HG03460 (cell line): ENCODE results near the gene SREK1IP1.

Experiments
- ATAC-seq: cut with Tn5 transposase; IDR thresholded peaks from one replicate; pipeline ENCODE4 v1.9.1; 2021; ENCODE audit not compliant: unreplicated experiment

The SREK1IP1 gene

DNA sequence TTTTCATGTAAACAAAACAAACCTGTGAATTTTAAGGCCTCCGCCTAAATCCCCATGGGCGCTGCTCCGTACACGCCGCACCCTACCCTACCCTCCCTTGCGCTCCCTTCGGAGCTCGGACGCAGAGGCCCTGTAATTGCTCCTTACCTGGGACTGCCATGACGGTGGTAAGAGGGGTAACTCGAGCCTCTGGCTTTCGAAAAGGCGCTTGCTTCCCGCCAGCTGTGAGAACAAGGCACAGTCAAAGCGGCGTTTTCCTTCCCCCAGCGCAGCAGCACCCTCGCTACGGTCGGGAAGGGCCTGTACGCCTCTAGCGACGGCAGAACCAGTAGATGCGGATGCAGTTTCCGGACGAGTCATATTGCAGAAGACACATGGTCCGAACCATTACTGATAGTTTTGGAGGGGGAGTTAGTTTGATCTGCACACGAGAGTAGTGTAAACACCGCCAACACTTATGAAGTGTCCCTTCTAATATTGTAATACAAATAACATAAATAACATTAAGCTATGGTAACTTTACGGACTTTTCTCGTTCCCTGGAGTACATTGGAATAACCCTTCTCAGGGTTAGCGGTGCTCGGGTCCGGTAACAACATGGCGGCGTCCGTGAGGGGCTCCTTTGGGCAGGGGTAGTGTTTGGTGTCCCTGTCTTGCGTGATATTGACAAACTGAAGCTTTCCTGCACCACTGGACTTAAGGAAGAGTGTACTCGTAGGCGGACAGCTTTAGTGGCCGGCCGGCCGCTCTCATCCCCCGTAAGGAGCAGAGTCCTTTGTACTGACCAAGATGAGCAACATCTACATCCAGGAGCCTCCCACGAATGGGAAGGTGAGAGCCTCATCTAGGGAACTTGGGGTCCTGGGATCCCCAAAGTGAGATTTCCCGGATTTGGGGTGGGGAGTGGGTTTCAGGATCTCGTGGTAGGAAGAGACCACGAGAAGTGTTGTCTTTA, at the start of gene SREK1IP1, which contains the start of gene CWC27:
TSS of gene SREK1IP1 (minus strand) at position 334 of the 955 bp plus-strand sequence. CDS start at position 160, 174 bp downstream.
TSS of gene CWC27 (plus strand) at position 573 of the 955 bp plus-strand sequence. CDS start at position 790, 217 bp downstream.
- ATAC-seq: peak; percentile 96

DNA sequence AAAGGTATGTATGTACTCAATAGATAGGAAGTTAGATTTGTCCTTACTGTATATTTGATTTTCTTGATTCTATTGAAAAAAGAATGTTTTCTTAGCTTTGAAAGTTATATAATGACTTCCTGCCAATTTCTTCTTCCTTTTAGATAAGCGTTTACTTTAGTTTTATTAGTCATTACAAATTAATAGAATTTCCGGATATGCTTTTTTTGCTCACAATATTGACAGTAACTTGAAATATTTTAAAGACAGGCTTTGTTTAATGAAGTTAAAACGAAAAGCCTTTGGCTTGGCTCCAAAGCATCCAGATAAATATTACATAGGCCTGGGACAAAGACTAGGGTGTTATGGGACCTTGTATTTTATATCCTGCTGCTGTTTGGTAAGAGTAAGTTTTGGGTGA, 49.8 kb upstream of the SREK1IP1 start:
- ATAC-seq: no peak

DNA sequence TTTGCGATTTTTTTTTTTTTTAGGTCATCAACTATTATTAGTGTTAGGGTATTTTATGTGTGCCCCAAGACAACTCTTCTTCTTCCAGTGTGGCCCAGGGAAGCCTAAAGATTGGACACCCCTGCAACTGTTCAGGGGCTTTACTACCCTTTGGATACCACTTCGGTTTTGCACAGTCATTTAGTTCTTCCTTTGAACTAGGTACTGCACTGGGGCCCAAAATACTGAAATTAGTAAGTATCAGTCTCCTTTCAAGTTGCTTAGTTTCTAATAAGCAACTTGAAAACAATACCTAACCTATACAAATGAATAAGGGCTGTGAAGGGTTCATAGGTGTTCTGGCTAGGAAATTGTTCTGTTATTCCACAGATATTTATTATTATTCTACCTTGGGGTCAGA, 45.6 kb upstream of the SREK1IP1 start:
- peak; percentile 94 for ATAC-seq

GRCh38 chr5:64811050-64811640, 42.7 kb upstream of the SREK1IP1 start:
- ATAC-seq: peak; percentile 40

DNA sequence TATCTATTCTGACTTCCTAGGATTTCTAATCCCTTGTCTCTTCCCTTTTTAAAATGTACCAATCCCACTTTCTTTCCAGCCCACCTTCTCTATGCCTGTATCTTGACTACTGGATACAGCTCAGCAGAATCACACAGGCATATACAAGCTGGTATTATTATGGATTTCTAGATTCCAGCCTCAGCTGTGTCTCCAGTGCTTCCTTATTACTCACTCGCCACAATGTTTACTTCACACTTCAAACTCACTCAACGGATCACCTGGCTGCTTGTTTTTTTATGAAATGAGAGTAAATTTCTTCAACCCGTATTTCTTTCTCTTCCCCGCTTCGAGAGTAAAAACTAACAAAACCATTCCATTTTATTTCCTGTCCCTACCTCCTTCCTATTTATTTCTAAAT, 39.0 kb upstream of the SREK1IP1 start:
- no peak for ATAC-seq

GRCh38 chr5:64806537-64806936, 38.0 kb upstream of the SREK1IP1 start:
- no peak for ATAC-seq

DNA sequence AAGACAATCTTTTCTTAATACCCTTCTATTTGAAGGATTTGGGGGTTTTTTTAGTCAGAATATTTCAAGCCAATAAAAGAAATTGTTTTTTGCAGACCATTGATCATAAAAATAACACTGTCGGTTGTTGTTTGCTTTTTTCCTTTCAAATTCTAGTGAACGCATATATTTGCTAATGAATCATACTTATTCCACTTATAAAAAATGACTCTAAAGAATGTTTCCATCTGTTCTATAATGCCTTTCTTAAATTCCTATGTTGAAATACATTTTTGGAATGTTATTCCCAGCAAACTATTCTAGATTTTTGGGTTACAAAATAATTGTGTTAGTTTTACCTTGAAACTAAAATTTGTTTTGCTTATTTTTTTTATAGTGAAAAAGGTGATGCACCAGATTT, 32.4 kb upstream of the SREK1IP1 start:
- no peak for ATAC-seq

DNA sequence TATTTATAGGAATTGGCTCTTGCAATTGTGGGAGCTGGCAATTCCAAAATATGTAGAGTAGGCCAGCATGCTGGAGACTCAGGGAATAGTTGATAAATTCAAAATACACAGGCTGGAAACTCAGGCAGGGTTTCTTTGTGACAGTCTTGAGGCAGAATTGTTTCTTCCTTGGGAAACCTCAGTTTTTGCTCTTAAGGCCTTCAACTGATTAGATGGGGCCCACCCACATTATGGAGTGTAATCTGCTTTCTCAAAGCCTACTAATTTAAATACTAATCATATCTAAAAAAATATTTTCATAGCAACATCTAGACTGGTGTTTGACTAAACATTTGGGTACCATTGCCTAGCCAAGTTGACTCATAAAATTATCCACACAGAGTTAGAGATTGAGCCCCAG, 27.8 kb upstream of the SREK1IP1 start:
- no peak for ATAC-seq

- ATAC-seq: no peak
Measured at GRCh38 chr5:64794053-64794770, 25.7 kb upstream of the SREK1IP1 start.

GRCh38 chr5:64792469-64792868, 24.0 kb upstream of the SREK1IP1 start:
- no peak for ATAC-seq

DNA sequence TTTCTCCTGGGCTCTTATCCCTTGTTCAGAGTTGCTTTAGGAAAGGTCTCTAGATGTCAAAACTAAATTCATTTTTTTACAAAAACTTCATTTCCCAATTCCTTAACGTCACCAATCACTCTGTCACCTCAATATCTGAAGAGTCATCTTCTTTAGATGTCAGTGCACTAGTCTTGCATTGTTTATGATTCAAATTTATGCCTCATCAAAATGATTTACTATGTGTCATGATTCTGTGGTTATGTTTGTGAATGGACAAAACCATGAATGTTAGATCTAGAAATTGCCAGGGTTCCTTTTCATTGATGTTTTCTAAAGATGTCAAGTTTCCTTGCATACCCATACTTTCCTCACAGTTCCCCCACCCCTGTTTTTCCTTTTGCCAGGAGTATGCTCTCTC, 21.7 kb upstream of the SREK1IP1 start:
- no peak for ATAC-seq

- no peak for ATAC-seq
Measured at GRCh38 chr5:64789457-64789856, 21.0 kb upstream of the SREK1IP1 start.

DNA sequence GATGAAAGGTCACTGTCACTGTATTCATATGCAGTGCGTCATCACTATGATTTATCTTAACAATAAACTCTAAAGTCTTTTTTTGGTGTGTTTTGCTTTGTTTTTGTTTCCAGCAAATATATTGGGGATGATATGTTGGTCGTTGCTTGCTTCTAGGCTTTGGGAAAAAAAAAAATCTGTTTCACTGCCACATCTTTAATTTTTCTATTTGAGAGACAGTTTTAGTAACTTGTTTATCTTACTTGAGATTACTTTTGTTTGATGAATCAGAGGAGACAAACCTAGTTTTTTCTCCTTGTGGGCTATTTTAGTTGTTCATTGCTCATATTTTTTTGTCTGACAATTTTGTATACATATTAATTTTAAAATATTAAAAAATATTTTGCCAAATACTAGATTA, 19.7 kb upstream of the SREK1IP1 start:
- no peak for ATAC-seq

- ATAC-seq: no peak
Measured at GRCh38 chr5:64786372-64786771, 17.9 kb upstream of the SREK1IP1 start.

- ATAC-seq: peak; percentile 79
Measured at GRCh38 chr5:64784451-64785025, 16.0 kb upstream of the SREK1IP1 start.

GRCh38 chr5:64775291-64775690, 6.8 kb upstream of the SREK1IP1 start:
- ATAC-seq: no peak

DNA sequence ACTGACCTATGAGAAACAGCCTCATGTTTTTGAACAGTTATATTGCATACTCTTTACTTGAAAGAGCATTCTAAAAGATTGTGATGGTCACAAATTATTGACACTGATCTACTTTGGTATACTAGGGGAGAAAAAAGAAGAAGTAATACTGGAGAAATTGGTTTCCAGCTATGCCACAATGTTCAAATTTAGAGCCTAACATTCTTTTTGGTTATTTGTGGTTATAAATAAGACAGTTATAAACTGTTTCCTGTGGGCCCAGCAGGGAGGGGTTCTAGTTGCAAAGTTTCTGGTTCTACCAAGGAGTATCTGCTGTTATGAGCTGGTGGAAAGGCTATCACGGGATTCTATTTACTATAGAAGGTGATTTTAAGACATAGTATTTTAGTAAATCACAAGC, 5.0 kb upstream of the SREK1IP1 start:
- ATAC-seq: peak; percentile 42

DNA sequence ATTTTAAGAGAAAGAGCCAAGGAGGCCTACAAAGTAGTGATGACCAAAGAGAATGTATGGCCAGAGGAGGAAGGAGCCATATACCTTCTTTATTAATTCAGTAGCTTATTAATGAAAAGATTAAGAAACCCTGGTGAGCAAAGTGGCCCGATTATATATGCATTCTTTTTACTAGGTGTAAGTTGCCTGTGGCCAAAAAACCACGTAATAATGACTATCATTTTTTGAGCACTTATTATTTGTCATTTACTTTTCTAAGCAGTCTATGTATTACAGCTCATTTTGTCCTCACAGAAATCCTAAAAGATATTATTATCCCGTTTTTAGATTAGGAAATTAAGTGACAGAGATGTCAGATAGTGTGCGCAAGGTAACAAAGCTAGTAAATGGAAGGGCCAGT, 3.2 kb upstream of the SREK1IP1 start:
- ATAC-seq: no peak

DNA sequence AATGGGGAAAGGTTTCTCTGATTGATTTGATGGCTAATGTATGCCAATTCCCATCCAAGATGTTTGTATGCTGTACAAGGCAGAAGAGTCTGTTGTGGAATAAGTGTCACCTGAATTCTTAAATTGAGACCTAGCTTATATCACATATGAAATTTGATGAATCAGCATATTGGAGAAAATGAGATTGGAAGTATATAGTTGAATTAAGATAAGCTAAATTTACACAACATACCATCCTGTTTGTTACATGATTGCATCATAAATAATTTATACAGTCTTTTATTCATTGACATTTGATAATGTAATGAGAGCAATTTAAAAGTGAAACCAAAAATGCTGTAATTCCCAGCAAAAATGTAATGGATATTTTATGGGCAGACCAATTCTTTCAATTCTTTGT, 1.4 kb upstream of the SREK1IP1 start:
- no peak for ATAC-seq

DNA sequence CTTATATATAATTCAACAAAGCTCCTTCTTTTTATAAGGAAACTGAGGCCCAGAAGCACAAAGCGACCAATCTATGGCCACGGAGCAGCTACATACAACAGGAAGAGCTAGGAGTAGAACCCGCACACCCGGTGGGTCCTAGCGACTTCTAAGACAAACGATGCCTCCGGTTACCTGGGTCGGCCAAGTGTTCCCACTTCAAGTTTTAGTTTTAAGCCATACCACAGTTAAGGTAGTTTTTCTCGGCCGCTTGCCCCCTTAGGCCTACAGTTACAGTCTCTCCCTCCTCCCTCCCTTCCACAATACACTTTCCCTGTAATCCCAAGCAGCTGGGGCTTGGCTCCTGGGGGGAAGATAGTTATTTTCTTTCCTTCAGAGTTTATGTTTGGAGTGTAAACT, 533 bp downstream of the SREK1IP1 start:
- ATAC-seq: peak; percentile 8

- no peak for ATAC-seq
Measured at GRCh38 chr5:64766941-64767340, 1.6 kb downstream of the SREK1IP1 start.
